ENCODE data around the gene TLDC2.
"Not testable (repeated sequence)": the region's sequence is repeated elsewhere in the genome, so short reads cannot be mapped to it uniquely, and the experiment has no call there.

The TLDC2 gene

DNA sequence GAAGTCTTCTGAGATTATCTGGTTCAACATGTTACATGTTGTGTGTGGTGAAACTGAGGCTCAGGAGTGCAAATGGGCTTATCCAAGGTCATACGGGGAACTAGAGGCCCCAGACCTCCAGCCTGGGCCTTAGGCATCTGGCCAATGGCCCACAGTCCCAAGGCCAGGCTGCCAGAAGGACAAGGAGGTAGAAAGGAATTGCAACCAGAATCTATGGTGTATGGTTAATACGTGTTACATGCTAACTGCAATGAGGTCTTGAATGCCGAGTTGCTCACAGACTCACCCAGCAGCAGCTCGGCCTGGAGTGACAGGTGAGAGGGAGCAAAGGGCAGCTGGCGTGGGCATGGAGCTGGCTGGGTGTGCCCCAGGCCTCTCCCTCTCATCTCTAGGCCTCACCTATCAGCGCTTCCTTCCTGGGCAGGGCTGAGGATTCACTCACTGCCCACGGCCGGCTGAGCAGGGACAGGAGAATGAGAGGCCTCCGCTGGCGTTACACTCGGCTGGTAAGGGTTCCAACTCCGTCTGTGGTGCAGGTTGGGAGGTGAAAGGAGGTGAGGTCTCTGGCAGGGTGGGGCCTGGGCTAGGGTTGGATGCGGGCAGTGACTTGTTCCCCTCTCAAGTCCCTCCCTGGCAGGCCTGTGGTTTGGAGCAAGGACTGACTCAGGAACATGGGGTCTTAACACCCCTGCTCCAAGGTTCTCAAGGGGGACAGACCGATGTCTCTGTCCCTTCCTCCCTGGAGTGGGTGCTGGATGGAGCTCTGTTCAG, at the start of gene TLDC2:
TSS of gene TLDC2 (plus strand) at position 437 of the 771 bp plus-strand sequence. CDS start at position 474, 37 bp downstream.
- no peak for DNase-seq
- no peak for TF ChIP-seq POLR2A (IDR thresholded peaks at IDR 0.05; ENCODE audit: low read length)
- no peak for TF ChIP-seq GATA1 (IDR thresholded peaks at IDR 0.05; ENCODE audit: low read depth, low read length)

DNA sequence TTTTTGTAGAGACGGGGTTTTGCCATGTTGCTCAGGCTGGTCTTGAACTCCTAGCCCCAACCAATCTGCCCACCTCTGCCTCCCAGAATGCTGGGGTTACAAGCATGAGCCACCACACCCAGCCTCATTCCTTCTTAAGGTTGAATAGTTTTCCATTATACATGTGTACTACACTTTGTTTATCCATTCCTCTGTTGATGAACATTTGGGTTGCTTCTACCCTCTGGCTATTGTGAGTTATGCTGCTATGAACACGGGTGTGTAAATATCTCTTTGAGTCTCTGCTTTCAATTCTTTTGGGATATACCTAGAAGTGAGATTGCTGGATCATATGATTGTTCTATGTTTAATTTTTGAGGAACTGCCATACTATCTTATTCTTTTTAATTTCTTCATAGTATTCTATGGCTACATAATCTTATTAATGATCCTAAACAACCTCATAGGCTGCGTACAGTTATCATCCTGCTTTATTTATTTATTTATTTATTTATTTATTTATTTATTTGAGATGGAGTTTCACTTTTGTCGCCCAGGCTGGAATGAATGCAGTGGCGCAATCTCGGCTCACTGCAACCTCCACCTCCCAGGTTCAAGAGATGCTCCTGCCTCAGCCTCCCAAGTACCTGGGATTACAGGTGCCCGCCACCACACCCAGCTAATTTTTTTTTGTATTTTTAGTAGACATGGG, 49.2 kb upstream of the TLDC2 start:
- DNase-seq = no peak
- no peak for TF ChIP-seq GATA1 (IDR thresholded peaks at IDR 0.05; ENCODE audit: low read depth, low read length)
- no peak for TF ChIP-seq POLR2A (IDR thresholded peaks at IDR 0.05; ENCODE audit: low read length)

DNA sequence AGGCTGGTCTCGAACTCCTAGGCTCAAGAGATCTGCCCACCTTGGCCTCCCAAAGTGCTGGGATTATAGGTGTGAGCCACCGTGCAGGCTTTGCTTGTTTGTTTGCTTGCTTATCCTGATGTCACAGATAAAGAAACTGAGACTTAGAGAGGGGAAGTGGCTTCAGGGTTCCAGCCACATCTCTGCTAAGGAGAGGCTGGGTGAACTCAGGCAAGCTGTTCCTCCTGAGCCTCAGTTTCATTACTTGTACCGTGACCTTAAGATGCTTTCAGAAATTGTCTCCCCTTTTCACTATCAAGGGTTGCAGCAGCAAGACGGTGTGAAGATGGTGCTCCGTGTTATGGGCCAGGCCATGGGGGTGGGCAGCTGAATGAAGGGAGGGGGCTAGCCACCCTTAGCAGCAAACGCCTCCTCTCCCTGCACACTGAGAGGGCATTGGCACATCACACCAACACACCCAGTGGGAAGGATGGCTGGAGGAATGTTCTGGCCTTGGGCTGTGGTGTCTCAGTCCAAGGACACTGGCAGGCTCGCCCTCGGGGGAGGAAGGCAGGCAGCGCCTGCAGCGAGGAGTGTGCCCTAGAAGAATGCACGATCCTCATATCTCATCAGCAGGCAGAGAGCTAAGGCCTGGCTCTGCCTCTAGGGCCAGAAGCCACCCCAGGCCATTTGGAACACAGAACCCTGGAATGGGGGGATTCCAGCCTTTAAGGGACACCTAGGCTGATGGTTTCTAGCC, 48.2 kb upstream of the TLDC2 start:
- DNase-seq = no peak
- no peak for TF ChIP-seq POLR2A (IDR thresholded peaks at IDR 0.05; ENCODE audit: low read length)
- TF ChIP-seq GATA1 (IDR thresholded peaks at IDR 0.05; ENCODE audit: low read depth, low read length) = no peak

DNA sequence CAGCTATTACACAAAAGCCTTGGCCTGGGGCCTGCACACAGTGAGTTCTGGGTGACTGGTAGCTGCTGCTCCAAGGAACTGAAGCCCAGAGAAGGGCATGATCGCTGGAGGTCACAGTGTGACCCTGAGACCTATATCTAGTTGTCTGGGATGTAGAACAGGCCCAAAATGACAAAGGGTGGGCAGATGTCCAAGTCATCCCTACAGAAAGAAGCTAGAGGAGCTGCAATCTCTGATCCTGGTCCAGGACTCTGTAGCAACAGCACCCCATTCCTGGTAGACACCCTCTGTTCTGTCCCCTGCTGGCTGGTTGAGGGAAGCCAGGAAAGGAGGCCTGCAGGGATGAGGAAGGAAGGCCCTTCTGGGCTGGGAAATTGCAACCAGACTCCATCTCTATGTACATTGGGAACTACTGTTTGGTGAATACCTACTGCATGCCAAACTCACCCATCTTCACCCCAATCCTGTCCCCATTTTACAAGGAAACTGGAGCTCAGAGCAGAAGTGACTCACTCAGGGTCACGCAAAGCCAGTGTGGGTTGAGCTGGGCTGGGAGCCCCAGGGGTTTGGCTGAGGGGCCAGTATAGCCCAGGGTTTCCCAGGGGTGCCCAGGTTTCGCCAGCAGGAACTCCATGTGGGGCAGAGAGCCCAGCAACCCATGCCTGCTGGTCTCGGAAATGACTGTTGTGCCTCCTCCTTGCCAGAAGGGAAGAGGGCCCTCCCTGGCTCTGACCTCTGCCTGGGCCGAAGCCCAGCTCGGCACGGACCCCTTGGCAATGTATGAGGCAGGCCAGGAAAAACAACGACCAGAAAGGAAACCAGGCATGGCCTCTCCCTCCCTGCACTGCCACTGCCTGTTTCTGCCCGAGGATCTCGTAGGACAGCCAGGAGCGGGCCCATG, 44.9 kb upstream of the TLDC2 start:
- no peak for DNase-seq
- TF ChIP-seq POLR2A (IDR thresholded peaks at IDR 0.05; ENCODE audit: low read length) (no peak), GATA1 (IDR thresholded peaks at IDR 0.05; ENCODE audit: low read depth, low read length) (no peak)

DNA sequence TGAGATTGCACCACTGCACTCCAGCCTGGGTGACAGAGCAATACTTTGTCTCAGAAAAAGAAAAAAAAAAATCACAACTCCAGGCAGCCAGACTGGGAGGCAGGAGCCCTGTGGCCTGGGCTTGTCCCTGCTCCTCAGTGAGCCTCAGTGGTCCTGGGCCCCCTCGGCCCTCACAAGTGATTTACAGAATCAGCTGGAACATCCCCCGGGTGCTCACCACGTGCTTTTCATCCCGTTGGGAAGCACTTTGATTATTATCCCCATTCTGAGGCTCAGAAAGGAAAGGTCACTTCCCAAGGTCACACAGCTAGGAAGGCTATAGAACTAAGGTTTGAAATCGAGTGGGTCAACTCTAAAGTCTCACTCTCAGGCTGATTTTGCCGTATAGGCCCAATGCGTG, 43.1 kb upstream of the TLDC2 start:
- no peak for DNase-seq
- TF ChIP-seq POLR2A (IDR thresholded peaks at IDR 0.05; ENCODE audit: low read length) = no peak
- no peak for TF ChIP-seq GATA1 (IDR thresholded peaks at IDR 0.05; ENCODE audit: low read depth, low read length)

DNA sequence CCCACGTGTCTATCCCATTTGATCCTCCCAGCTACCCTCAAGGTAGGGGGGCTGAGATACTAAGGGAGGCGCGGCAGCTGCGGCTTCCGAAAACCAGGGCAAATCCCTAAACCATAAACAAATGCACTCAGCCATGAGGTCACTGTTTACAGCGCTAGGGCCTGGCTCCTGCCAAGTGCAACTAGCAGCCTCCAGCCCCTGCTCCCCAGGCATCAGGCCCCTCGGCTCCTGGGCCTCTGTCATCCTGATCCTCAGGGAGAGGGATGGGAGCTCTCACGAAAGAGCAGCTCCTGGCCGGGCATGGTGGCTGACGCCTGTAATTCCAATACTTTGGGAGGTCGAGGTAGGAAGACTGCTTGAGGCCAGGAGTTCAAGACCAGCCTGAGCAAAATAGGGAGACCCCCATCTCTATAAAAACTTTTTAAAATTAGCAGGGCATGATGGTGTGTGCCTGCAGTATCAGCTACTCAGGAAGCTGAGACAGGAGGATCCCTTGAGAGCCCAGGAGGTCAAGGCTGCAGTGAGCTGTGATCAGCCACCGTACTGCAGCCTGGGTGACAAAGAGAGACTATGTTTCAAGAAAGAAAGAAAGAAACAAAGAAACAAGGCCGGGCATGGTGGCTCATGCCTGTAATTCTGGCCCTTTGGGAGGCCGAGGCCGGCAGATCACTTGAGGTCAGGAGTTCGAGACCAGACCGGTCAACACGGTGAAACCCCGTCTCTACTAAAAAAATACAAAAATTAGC, 42.5 kb upstream of the TLDC2 start:
- TF ChIP-seq POLR2A (IDR thresholded peaks at IDR 0.05; ENCODE audit: low read length) (no peak), GATA1 (IDR thresholded peaks at IDR 0.05; ENCODE audit: low read depth, low read length) (no peak)
- DNase-seq = no peak

DNA sequence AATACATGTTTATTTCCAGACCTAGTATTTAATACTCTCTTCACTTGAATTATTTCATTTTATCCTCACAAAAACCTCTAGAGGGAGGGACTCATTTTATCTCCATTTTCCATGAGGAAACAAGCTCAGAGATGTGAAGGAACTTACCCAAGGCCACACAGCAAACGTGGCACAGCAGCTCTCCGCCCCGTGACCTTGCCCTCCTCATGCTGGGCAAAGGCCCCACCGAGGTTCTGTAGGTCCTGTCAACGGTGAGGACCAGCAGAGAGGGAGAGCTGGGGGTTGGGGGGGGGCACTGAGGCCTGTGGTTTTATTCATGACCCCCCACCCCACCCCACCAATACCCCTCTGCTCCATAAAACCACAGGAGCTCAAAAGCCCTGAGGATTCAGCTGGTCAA, 40.9 kb upstream of the TLDC2 start:
- TF ChIP-seq POLR2A (IDR thresholded peaks at IDR 0.05; ENCODE audit: low read length) (no peak), GATA1 (IDR thresholded peaks at IDR 0.05; ENCODE audit: low read depth, low read length) (no peak)
- DNase-seq = no peak

DNA sequence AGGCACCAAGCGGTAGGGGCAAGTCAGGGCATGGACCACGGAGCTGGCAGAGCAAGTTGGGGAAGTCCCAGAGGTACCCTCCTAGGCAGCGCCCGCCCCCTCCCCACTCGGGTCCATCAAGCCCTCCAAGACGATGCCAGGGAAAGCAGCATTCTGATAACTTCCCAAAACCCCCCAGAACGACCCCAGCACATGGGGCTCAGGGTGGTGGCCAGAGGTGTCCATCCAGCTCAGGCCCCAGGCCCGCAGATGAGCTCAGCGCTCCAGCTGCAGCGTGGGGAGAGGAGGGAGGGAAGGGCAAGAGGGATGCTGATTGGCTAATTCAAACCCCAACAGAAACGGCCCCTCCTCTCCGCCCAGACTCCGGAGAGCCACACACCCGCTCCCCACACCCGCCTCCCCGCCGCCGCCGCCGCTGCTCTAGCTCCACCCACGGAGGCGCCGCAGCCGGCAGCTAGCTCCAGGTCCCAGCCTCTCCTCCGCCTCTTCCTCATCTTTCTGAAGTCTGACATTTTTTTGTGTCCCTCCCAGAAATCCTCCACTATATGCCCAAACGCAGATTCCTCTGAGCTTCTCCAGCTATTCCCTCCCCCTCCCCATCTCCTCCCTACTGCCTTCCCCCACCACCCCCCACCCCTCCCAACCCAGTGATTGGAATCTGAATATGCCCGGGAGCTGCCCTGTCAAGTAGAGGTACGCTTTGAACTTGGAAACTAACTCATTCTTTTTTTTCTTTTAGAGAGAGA, 40.3 kb upstream of the TLDC2 start:
- peak; percentile 95 to 97 for DNase-seq
- TF ChIP-seq GATA1 (IDR thresholded peaks at IDR 0.05; ENCODE audit: low read depth, low read length) = no peak
- TF ChIP-seq POLR2A (IDR thresholded peaks at IDR 0.05; ENCODE audit: low read length) = peak; percentile 81

DNA sequence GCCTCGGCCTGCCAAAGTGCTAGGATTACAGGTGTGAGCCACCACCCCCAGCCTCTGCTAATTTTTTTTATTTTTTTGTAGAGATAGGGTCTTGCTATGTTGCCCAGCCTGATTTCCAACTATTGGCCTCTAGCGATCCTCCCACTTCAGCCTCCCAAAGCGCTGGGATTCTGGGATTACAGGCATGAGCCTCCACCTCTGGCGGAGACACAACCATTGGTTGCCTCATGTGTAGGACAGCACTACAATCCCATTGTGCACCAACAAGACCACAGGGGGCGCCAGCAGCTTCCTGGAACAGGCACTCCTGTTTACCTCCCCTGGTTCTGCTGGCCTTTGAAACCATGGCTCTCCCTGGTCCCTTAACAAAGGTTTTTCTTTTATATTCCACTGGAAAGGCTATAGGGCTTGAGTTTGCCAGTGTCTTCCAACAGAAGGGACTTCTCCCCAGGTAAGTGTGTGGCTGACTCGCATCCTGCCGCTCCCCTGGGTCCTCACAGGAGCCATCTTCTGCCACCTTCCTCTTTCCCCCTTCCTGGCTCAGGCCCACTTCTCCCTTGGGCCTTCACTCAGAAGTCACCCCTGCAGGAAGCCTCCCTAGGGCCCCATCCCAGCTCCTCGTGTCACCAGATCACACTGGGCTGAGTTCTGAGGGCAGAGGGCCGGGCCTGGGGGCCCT, 39.2 kb upstream of the TLDC2 start:
- TF ChIP-seq POLR2A (IDR thresholded peaks at IDR 0.05; ENCODE audit: low read length) (no peak), GATA1 (IDR thresholded peaks at IDR 0.05; ENCODE audit: low read depth, low read length) (no peak)
- DNase-seq = peak; percentile 81 to 85

DNA sequence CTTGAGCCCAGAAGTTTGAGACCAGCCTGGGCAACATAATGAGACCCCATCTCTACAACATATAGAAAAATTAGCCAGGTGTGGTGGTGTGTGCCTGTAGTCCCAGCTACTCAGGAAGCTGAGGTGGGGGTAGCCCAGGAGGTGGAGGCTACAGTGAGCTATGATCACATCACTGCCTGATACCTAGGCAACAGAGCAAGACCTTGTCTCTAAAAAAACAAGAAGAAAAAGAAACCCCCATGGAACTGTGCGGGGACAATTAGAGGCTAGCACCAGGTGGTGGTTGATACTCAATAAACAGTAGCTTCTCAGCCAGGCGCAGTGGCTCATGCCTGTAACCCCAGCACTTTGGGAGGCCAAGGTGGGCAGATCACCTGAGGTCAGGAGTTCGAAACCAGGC, 37.6 kb upstream of the TLDC2 start:
- DNase-seq = not testable (repeated sequence)

DNA sequence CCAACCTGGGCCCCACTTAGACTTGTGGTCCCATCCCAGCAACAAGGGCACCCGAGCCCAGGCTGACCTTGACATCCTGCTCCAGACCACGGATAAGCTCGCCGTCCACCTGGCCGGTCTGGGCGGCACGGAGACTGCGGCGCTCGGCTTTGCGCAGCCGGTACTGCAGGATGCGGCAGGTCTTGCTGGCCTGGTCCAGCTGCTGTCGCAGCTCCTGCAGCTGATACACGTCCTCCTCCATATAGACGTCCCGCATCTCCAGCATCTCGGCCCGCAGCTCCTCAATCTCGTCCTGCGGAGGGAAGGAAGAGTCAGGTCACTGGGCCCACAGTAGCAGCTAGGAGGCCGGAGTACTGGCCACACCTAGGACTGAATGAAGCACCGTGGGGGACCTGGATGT, 36.8 kb upstream of the TLDC2 start:
- DNase-seq = no peak
- TF ChIP-seq POLR2A (IDR thresholded peaks at IDR 0.05; ENCODE audit: low read length) (no peak), GATA1 (IDR thresholded peaks at IDR 0.05; ENCODE audit: low read depth, low read length) (no peak)

DNA sequence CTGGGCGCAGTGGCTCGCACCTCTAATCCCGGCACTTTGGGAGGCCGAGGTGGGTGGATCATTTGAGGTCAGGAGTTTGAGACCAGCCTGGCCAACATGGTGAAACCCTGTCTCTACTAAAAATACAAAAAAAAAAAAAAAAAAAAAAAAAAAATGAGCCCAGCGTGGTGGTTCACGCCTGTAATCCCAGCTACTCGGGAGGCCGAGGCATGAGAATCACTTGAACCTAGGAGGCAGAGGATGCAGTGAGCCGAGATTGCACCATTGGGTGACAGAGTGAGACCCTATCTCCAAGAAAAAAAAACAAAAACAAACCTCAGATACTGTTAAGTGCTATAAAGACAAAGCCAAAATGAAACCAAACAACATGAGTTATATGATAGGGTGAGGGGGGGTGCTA, 34.9 kb upstream of the TLDC2 start:
- not testable (repeated sequence) for DNase-seq

All from erythroblast (primary cell).